HG03571 (cell line): ENCODE measurements around the gene RPL14.
"Not testable (repeated sequence)": the region's sequence is repeated elsewhere in the genome, so short reads cannot be mapped to it uniquely, and the experiment has no call there.

Experiments used
- ATAC-seq: cut with Tn5 transposase; IDR thresholded peaks from one replicate; pipeline ENCODE4 v1.9.1; 2021; ENCODE audit not compliant: unreplicated experiment

Gene RPL14

DNA sequence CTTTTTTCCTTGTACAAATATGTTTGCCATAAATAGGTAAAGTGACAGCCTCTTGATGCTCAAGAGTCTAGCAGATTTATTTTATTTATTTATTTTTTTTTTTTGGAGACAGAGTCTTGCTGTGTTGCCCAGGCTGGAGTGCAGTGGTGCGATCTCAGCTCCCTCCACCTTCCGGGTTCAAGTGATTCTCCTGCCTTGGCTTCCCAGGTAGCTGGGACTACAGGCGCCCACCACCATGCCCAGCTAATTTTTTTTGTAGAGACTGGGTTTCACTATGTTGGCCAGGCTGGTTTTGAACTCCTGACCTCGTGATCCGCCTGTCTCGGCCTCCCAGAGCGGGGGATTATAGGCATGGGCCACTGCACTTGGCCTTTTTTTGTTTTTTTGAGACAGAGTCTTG is 5.7 kb downstream of the RPL14 start:
- ATAC-seq, result not testable (repeated sequence)

DNA sequence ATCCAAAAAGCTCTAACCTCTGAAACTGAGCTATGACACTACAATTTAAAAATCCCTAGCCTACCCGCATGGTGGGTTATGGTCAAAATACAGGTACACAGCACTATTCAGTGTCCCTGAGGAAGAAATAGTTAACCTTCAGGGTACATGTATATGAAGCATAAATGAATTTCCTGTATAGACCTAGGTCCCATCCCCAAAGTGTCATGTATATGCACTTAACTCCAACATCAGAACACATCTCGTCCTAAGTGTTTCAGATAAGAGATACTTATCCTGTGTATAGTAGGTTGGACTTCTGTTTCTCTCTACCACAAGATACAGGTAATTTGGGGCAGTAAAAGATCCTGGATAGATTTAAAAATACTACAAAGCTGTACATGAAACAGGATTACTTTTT is 6.4 kb downstream of the RPL14 start:
- no peak for ATAC-seq

DNA sequence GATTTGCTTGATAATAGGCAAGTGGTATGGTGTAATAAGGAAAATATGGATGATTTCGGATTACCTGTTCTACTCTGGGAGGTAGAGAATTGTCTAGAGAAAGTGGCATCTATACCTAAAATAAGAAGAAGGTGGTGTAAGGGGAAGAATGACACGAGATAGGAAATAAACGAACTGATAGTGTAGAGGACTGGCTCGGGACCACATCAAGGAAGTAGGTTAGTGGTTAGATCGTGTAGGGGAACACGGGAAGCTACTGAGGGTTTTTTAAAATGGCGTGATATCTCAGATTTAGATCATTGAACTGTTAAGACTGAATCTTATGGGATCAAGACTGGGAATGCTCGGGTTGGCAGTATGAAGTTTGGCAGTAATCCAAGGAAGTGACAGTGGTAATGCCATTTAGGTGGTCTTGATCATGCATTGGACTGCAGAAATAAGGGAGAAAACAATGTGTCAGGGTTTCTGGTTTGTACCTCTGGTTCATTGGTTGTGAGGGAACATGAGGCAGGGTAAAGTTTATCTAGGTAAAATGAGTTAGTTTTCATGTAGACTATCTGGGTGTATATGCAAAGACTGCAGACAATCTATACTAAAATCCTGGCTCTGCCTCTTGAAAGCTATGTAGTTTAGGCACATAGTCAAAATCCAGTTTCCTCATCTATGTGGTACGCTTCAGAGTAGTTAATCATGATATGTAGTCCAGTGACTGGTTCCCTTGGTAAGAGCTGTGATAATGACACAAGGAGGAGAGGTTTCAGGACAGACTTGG is 7.4 kb downstream of the RPL14 start:
- ATAC-seq, result no peak

DNA sequence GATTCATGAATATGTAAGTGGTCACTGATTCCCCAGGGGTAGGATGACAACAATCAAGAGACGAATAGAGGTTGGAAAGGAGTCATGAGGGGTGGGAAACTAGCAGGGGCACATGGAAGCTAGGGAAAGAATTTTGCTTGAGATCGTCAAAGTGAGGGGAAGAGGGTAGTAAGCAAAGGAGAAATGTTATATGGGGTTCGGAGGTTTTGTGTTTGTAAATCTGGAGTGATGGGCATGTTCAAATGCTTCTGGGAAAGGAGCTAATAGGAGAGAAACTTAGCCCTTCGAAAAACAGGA is 7.9 kb downstream of the RPL14 start:
- ATAC-seq, result no peak

DNA sequence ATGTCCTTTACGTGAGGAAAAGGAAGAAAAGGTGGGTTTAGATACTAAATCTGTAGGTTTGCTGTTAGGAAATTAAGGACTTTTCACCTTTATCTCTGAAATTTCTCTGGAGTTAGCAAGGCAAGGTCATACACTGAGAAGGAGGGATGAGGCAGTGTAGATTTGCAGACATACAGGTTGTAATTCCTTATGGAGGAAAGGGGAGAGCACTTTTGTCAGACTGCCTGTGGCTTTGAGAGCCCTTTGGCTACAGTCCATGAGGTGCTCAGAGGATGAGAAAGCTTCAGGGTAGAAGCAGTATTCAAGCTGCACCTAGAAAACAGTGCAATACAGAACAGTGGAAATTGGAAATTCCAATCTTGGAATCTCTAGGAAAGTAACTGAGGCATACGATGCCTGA is 8.3 kb downstream of the RPL14 start:
- ATAC-seq, result no peak

DNA sequence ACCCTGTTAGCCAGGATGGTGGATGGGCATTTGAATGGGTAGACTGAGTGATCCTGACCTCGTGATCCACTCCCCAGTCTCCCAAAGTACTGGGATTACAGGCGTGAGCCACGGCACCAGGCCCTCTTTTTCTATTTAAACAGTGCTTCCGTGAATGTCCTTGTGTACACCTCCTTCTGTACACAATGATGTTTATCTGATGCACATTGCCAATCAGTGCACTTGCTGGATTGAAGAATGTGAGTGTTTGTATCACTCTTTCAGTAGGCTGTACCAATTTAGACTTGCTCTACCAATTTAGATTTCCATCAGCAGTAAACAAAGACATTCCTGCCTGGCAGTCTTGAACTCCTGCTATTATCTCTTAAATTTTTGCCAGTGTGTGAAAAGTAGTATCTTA is 10.9 kb downstream of the RPL14 start:
- ATAC-seq, result no peak

DNA sequence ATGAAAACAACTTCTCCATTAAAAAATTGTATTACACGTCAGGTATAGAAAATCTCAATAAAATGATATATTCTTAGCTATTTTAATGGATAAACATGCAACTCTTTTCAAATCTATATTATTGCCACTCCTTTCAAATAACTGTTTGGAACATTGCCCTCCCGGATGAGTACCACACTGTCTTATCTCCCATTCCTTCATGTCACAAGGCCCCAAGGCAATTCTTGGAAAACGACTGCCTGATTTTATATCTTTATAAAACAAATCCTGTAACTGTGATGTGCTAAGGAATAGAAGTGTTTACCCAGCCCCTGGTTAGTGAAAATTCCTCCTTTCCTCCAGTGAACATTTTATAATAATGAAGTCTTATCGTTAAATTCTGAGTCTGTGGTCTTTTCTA is 13.6 kb downstream of the RPL14 start:
- no peak for ATAC-seq

DNA sequence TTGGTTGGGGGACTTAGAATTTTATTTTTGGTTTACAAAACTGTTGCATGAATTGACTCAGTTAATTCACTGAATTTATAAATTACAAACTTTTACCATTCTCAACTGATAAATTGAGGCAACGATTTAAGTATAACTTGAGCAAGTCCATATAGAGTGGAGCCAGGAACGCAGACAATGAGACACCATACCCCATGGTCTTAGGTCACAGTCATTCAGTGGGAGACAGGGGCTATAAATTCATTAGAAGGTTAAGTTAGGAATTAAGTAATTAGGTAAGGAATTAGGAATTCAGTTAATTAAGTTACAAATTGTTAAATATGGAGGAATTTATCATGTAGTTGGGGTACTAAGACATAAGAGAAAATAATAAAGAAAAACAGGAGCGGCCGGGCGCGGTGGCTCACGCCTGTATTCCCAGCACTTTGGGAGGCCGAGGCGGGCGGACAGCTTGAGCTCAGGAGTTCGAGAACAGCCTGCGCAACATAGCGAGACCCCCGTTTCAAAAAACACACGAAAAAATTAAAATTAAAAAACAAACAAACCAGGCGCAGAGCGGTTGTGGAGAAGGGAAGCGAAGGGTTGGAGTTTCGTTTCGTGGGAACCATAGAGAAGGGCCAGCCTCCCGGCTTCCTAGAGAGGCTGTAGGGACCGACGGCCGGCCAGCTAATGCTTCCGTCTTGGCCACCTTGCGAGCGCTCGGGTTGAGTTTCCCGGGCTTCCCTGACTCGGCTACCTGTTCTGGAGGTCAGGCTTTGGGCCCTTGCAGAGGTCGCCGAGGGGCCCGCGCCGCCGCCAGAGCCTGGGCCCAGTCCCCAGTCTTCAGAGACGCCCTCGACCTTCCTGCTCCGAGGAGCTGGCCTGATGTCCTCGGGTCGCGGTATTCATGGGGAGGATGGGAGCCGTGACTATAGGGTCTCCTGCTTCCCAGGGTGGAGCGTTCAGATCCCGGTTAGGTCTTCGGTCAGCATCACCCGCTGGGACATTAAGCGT is 19.6 kb downstream of the RPL14 start, which contains the start of gene ZNF619:
ZNF619 (plus strand) TSS at position 645 of the 993 bp plus-strand sequence. CDS start 858 bp downstream, outside the sequence.
- ATAC-seq, result peak; percentile 83

DNA sequence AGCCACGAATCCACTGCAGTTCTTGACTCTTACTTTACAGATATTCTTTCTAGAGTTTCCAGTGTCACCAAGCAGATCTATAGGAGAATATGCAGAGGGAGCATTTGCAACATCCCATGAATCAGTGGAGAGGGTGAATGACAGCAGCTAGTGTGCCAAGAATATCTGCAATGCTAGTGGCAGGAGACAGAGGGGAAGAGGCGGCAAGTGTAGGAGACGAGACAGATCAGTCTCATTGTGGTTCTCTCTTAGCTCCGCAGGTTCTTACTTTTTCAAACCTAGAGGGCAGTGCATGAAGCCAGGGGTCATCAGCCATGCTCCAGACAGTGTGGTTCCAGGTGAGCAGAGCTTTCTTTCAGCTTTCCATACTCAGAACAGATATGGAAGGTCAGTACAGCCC is 20.5 kb downstream of the RPL14 start:
- no peak for ATAC-seq

DNA sequence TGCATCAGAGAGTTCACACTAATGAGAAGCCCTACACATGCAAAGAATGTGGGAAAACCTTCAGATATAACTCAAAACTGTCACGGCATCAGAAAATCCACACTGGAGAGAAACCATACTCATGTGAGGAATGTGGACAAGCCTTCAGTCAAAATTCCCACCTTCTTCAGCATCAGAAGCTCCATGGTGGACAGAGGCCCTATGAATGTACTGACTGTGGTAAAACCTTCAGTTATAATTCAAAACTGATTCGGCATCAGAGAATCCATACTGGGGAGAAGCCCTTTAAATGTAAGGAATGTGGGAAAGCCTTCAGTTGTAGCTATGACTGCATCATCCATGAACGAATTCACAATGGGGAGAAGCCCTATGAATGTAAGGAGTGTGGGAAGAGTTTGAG is 30.0 kb downstream of the RPL14 start:
- ATAC-seq, result no peak

DNA sequence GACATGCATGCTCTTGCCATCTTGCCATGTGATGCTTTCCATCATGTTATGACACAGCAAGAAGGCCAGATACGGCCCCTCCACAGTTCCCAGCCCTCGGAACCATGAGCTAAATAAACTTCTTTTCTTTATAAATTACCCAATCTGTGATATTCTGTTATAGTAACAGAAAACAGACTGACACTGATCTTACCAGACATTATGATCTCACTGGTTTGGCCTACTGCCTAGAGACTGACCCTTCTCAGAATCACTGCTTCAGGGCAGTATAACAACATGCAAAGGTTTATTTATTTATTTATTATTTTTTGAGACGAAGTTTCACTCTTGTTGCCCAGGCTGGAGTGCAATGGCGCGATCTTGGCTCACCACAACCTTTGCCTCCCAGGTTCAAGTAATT is 33.8 kb downstream of the RPL14 start:
- ATAC-seq, result no peak

DNA sequence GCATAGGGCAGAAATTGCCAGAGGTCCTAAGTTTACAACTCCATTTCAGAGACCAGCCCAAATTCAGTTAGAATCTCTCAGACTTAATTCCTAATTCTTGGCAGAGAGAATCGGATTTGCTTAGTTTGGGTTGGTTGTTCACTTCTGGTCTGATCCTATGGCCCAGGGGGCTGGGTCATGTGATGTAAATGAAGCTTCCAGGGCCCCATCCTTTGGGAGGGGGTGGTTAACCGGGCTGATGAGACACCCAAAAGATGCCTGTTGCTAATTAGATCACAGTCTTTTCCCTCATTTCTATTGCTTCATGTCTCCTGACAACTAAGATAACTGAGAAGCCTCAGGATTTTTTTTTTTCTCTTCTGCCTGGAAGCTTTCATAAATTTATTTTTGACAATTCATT is 37.6 kb downstream of the RPL14 start:
- no peak for ATAC-seq

DNA sequence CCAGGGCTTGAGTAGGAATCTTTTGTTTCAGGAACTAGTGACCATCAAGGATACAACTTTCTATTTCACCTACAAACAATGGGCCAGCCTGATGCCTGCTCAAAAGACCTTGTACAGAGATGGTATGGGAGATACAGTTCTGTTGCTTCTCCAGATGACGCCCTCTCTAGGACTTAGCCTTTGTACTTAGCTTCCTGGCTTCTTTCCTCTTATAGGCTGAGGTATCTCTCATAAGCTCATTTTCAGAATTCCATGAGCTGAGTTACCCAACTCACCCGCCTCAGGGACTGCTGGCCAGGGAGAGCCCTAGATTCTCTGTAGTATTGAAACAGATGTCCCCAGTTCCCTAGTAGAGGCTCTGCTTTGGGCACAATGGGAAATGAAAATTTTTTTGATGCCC is 40.1 kb downstream of the RPL14 start:
- no peak for ATAC-seq

DNA sequence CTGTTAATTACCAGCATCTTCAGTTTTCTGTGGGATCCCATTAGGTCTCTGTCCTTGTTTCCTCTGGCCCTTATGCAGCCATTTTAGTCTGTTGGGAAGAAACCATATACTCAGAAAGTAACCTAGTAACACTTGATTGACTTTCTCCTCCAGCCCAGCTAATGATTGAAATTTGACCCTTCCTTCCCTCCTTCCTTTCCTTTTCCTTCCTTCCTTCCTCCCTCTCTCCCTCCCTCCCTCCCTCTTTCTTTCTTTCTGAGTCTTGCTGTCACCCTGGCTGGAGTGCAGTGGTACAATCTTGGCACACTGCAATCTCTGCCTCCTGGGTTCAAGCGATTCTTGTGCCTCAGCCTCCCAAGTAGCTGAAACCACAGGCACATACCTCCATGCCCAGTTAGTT is 42.8 kb downstream of the RPL14 start:
- ATAC-seq, result no peak

DNA sequence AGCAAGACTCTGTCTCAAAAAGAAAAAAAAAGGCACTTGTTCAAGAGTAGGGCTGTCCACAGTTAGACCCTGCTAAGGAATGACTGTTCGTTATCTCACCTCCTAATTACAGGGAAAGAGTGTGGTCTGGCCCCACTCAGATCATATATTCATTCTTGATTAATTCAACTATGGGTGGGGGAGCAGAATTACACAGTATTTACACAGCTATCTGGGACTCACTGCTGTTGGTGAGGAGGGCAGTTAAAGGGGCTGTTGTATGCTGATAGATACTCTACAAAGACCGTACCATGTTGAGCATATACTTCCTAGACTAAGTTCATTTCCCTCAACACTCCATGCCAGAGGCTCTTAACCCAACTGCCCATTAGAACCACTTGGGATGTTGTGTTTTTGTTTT is 44.9 kb downstream of the RPL14 start:
- no peak for ATAC-seq

DNA sequence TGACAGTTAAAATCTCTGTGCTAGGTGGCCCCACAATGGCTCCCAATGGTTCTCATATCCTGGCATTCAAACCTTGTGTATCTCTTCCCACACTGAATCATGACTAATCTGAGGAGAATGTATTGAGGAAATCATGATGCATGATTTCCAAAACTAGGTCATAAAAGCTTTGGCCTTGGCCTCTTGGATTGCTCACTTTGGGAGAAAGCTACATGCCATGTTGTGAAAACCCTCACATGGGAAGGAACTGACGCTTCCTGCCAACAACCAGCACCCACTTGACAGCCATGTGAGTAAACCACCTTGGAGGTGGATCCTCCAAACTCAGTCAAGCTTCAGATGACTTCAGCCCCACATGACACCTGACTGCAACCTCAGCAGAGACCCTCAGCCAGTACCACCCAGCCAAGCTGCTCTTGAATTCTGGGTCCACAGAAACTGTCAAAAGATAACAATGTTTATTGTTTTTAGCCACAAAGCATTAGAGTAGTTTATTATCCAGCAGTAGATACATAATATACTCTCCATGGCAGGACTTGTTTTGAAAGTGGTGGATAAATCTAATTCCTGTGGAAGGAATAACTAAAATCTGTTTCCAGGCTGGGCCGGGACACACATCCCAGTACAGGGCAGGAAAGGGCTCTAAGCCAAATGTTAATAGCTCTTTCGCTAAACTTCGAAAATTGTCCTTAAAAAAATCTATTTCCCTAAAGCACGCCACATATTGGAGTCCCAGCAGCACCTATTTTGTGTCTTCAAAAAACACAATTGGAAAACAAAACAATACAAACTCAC is 47.7 kb downstream of the RPL14 start:
- no peak for ATAC-seq

DNA sequence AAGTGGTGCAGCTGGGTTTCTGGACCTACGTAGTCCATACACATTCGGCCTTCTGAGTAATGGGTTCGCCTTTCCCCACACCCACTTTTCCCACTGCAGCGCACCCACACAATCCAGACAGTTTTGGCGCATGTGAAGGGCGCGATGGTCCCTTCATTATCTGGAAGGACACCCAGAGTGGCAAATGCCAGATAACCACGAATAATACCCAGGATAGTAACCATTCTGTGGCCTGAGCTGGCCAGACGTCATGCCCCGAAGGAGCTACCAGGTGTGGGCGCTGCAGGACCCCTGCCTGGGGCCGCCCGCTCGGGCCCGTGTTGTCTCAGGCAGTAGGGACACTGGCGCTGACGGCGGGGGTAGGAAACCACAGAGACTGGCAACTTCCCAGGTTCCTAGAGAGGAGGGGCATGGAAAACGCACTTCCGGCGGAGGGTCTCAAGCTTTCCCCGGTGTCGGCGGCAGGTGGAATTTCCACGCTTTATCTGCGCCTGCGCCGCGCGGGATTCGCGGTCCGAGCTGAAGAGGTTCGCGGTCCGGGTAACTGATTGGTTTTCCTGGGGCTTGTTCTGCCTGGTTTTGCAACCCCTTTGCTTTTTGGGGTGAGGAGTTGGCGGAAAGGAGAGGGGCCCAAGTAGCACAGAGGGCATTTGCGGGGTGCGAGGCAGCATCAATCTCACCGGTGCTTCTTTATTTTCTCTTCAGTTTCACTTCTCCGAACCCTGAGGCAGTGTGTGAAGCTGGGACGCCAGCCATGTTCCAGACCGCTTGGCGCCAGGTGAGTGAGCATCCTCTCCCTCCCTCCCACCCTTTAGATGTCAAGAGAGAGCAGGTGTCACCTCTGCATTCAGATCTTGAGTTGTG is 48.7 kb downstream of the RPL14 start, which contains the start of gene ZNF620:
ZNF620 (plus strand) TSS at position 441 of the 864 bp plus-strand sequence; CDS start at position 755, 314 bp downstream.
- ATAC-seq, result peak; percentile 73

DNA sequence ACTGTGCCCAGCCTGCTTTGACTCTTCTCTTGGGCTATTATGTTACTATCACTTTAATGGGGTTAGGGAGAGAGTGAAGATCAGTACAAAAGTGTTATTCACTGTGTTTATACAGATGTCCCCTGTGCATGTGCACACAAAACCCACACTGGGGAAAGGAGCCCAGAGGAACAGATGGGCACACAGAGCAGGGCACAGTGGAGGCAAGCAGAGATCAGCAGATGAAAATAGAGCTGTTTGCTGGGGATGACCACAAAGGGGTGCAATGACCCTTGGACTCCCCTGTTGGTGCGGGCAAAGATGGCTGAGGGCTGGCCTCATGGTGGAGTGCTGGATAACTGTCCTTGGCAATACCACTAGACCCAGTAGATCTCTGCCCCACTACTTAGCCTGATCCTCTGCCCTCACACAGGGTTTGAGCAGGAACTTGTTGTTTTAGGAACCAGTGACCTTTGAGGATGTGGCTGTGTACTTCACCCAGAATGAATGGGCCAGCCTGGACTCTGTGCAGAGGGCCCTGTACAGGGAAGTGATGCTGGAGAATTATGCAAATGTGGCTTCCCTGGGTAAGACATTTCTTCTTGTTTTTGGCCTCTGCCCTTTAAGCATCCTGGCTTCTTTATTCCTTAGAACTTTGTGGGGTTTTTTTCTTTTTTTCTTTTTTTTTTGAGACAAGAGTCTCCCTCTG is 54.0 kb downstream of the RPL14 start:
- no peak for ATAC-seq

DNA sequence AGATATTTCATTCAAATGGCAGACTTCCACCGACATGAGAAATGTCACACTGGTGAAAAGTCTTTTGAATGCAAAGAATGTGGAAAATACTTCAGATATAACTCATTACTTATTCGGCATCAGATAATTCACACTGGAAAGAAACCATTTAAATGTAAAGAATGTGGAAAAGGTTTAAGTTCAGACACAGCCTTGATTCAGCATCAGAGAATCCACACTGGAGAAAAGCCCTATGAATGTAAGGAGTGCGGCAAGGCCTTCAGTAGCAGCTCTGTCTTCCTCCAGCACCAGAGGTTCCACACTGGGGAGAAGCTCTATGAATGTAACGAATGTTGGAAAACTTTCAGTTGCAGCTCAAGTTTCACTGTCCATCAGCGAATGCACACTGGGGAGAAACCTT is 59.1 kb downstream of the RPL14 start:
- no peak for ATAC-seq

DNA sequence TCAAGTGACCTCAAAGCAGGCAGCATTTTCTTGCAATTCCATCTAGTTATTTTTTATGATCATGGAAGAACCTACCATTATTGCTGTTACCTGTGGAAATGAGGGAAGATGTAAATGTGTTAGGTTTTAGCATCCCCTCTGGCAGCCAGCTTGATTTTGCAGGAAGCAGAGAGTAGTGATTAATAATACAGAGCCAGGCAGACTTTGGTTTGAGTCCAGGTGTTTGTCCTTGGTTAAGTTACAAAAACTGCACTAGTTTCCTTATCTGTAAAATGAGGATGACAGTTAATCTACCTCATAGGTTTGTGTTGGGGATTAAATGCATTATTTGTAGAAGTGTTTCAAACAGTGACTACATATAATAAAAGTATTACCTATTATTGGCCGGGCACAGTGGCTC is 60.9 kb downstream of the RPL14 start:
- no peak for ATAC-seq
